A549 (cell line): ENCODE results near the gene AP3D1. TPM values are rescaled to one million over a fixed set of nuclear protein-coding genes. Genes with fewer than 3 reads are reported as not detected.

Source experiments
- ATAC-seq, 2 experiments: fragments of 200-7000 bp in 1 of 2; fragments of >200 bp in 1 of 2; cut with Nextera tagmentation in 1 of 2; cut with Tn5 transposase in 1 of 2; 3 replicates each; pipeline versions ENCODE4 v1.8.0 to v1.9.1; 2018 to 2020; ENCODE audit warnings: mild to moderate bottlenecking in 1 of 2, moderate library complexity in 1 of 2
- CTCF ChIA-PET: fragments of 300-600 bp; sonication (Branson Sonifier 250); formaldehyde crosslinking; extraction: SDS; loops from one replicate; lab custom pipeline; 2021; ENCODE audit warnings: antibody characterized with exemption, inconsistent platforms; lab: Yijun Ruan, JAX
- POLR2A ChIA-PET: fragments of 350-600 bp; formaldehyde crosslinking; extraction: SDS; loops from one replicate; lab custom pipeline; 2021; ENCODE audit warnings: antibody characterized with exemption, inconsistent platforms; lab: Yijun Ruan, JAX
- DNase-seq, 2 experiments: peaks; one replicate each; pipeline versions ENCODE4 v3.0.0 to v3.0.0-alpha.2; 2011 to 2016; ENCODE audit warnings: low read depth in 1 of 2, low spot score in 1 of 2
- FAIRE-seq: peaks from 2 replicates; lab custom pipeline; 2011; peaks lifted over from hg19 to GRCh38; lab: Jason Lieb, UNC
- H3K27ac ChIP-seq, 2 experiments: fragments of >200 bp; sonication (Bioruptor Twin); formaldehyde crosslinking; 3 replicates each; pipeline ENCODE4 v1.5.1; 2016 to 2017
- H3K4me1 ChIP-seq: fragments of >200 bp; sonication (Bioruptor Twin); formaldehyde crosslinking; 3 replicates; pipeline ENCODE4 v1.6.1; 2016
- H3K4me2 ChIP-seq: fragments of >200 bp; sonication (Bioruptor Twin); formaldehyde crosslinking; 3 replicates; pipeline ENCODE4 v1.6.1; 2016
- H3K4me3 ChIP-seq: fragments of >200 bp; sonication (Bioruptor Twin); formaldehyde crosslinking; 3 replicates; pipeline ENCODE4 v1.5.1; 2016
- H3K9me3 ChIP-seq: fragments of >200 bp; sonication (Bioruptor Twin); formaldehyde crosslinking; 3 replicates; pipeline ENCODE4 v1.6.1; 2016
- ATOH8 ChIP-seq: fragments of 250-450 bp; sonication (Bioruptor Pico); IDR thresholded peaks from 2 replicates; pipeline ENCODE4 v1.5.0; 2020; ENCODE audit warnings: low read depth, mild to moderate bottlenecking, moderate library complexity
- CBX2 ChIP-seq: fragments of 200-600 bp; sonication (generic); IDR thresholded peaks from 2 replicates; pipeline ENCODE4 v1.6.1; 2016; ENCODE audit warnings: low read depth, mild to moderate bottlenecking, borderline replicate concordance
- CHD4 ChIP-seq: fragments of 200-600 bp; sonication (generic); IDR thresholded peaks from 2 replicates; pipeline ENCODE4 v1.6.1; 2016; ENCODE audit warnings: antibody characterized with exemption, mild to moderate bottlenecking, borderline replicate concordance
- CTCF ChIP-seq: fragments of >200 bp; sonication (Bioruptor Twin); formaldehyde crosslinking; IDR thresholded peaks from 3 replicates; pipeline ENCODE4 v1.5.1; 2016
- E2F6 ChIP-seq: IDR thresholded peaks from 2 replicates; pipeline ENCODE4 v1.6.1; 2012; ENCODE audit warnings: low read depth, borderline replicate concordance
- EHF ChIP-seq: fragments of 250-450 bp; sonication (Bioruptor Pico); IDR thresholded peaks from 2 replicates; pipeline ENCODE4 v1.5.0; 2020; ENCODE audit warnings: mild to moderate bottlenecking
- EP300 ChIP-seq, 2 experiments: fragments of >200 bp; sonication (Bioruptor Twin); formaldehyde crosslinking; IDR thresholded peaks; 2 replicates in 1 of 2; 3 replicates in 1 of 2; pipeline ENCODE4 v1.6.1; 2016 to 2017
- GATA3 ChIP-seq: IDR thresholded peaks from 2 replicates; pipeline ENCODE4 v1.6.1; 2012; ENCODE audit warnings: borderline replicate concordance
- HDAC2 ChIP-seq: fragments of 200-600 bp; sonication (generic); IDR thresholded peaks from 2 replicates; pipeline ENCODE4 v1.6.1; 2016
- HES2 ChIP-seq: fragments of >200 bp; sonication (Bioruptor Twin); formaldehyde crosslinking; IDR thresholded peaks from 2 replicates; pipeline ENCODE4 v1.6.1; 2016
- HMGXB4 ChIP-seq: fragments of 250-450 bp; sonication (Bioruptor Pico); IDR thresholded peaks from 2 replicates; pipeline ENCODE4 v1.5.0; 2021; ENCODE audit warnings: mild to moderate bottlenecking, moderate library complexity, borderline replicate concordance
- HOXA7 ChIP-seq: fragments of 250-450 bp; sonication (Bioruptor Pico); IDR thresholded peaks from 2 replicates; pipeline ENCODE4 v1.5.0; 2020; ENCODE audit warnings: mild to moderate bottlenecking, moderate library complexity
- HOXB13 ChIP-seq: fragments of 250-450 bp; sonication (Bioruptor Pico); IDR thresholded peaks from 2 replicates; pipeline ENCODE4 v1.5.0; 2020; ENCODE audit warnings: low read depth, mild to moderate bottlenecking, moderate library complexity
- HOXB5 ChIP-seq: fragments of 250-450 bp; sonication (Bioruptor Pico); IDR thresholded peaks from 2 replicates; pipeline ENCODE4 v1.5.0; 2020; ENCODE audit warnings: mild to moderate bottlenecking, moderate library complexity
- JUNB ChIP-seq: fragments of >200 bp; sonication (Bioruptor Twin); formaldehyde crosslinking; IDR thresholded peaks from 2 replicates; pipeline ENCODE4 v1.6.1; 2016
- MAZ ChIP-seq: fragments of 150-350 bp; IDR thresholded peaks from 2 replicates; pipeline ENCODE4 v1.6.1; 2014; ENCODE audit warnings: antibody characterized with exemption, low read depth, low read length, borderline replicate concordance
- NPAS2 ChIP-seq: fragments of 250-450 bp; sonication (Bioruptor Pico); IDR thresholded peaks from 2 replicates; pipeline ENCODE4 v1.8.0; 2022; ENCODE audit warnings: mild to moderate bottlenecking, moderate library complexity, borderline replicate concordance
- POLR2A ChIP-seq: IDR thresholded peaks from 2 replicates; pipeline ENCODE4 v1.6.1; 2012; ENCODE audit warnings: mild to moderate bottlenecking, low read length
- POLR2AphosphoS2 ChIP-seq: conservative IDR thresholded peaks from 2 replicates; pipeline ENCODE4 v1.6.1; 2012; ENCODE audit warnings: low read length, improper control_type of control experiment, inconsistent platforms
- RCOR1 ChIP-seq: fragments of 150-350 bp; IDR thresholded peaks from 2 replicates; pipeline ENCODE4 v1.6.1; 2014; ENCODE audit warnings: antibody characterized with exemption, low read length, low read depth
- RNF2 ChIP-seq: fragments of 200-600 bp; sonication (generic); IDR thresholded peaks from 2 replicates; pipeline ENCODE4 v1.6.1; 2016; ENCODE audit warnings: low read depth, mild to moderate bottlenecking, antibody characterized with exemption, moderate library complexity, borderline replicate concordance
- SMC3 ChIP-seq: fragments of >200 bp; sonication (Bioruptor Twin); formaldehyde crosslinking; IDR thresholded peaks from 3 replicates; pipeline ENCODE4 v1.6.1; 2018; ENCODE audit warnings: inconsistent platforms
- SREBF2 ChIP-seq: fragments of 450-650 bp; IDR thresholded peaks from 2 replicates; pipeline ENCODE4 v1.6.1; 2014; ENCODE audit warnings: mild to moderate bottlenecking, moderate library complexity
- ZFP36 ChIP-seq: fragments of 450-650 bp; IDR thresholded peaks from 2 replicates; pipeline ENCODE4 v1.6.1; 2014; ENCODE audit warnings: borderline replicate concordance; ENCODE audit not compliant: partially characterized antibody
- ZSCAN20 ChIP-seq: fragments of 250-450 bp; sonication (Bioruptor Pico); IDR thresholded peaks from 2 replicates; pipeline ENCODE4 v1.8.0; 2022; ENCODE audit warnings: mild to moderate bottlenecking, moderate library complexity
- WGBS: methylation state at CpG from one replicate; pipeline ENCODE4 v1.1.6; 2017; ENCODE audit errors: missing lambda C conversion rate; 5-methylcytosine and 5-hydroxymethylcytosine counted together
- polyA plus RNA-seq, 4 experiments: library from polyadenylated mRNA; depleted of rRNA in 3 of 4; stranded (reverse); fragments of >200 nt; fragmentation: RNase III in 1 of 4; extraction: RNeasy Plus Mini Kit Qiagen cat#74134 plus additional on column Dnase treatment in 1 of 4; gene quantifications; 2 replicates in 3 of 4; 3 replicates in 1 of 4; pipeline ENCODE4 v1.2.3, GENCODE V29; 2011 to 2017

AP3D1 gene
- polyA plus RNA-seq, 2 of the 4 experiments (the other 2 are of a cell fraction), result 44.4 to 66.9 TPM

GRCh38 chr19:2185734-2186070 is 34.3 kb upstream of the AP3D1 start:
- 86% methylated on average over 11 of the region's 11 CpGs for WGBS
- Histone ChIP-seq H3K4me2 (no peak overlapping the region), H3K4me1 (no peaks in the 10 kb centered on the region), H3K27ac (no peak overlapping the region), H3K4me3 (no peak overlapping the region), H3K9me3 (no peaks in the 10 kb centered on the region)
- TF ChIP-seq MAZ (no peak), CTCF (no peak), SREBF2 (no peak), ATOH8 (CRISPR knock-in tag) (no peak), HMGXB4 (CRISPR knock-in tag) (no peak), EP300 (IDR thresholded peaks at IDR 0.05) (no peak), ZFP36 (no peak), CBX2 (no peak), SMC3 (no peak), POLR2A (no peak), NPAS2 (CRISPR knock-in tag) (no peak), HOXB13 (CRISPR knock-in tag) (no peak), CHD4 (no peak), HES2 (no peak), POLR2AphosphoS2 (no peak)
- FAIRE-seq, result no peak
- no peak for DNase-seq
- CTCF ChIA-PET, result interaction anchor here (1.4 kb wide), 1 partner anchor 14 kb away, joined by 7 read pairs; no protein-coding TSS in a partner anchor
- POLR2A ChIA-PET, result no interaction called here
- no peak for ATAC-seq

- POLR2A ChIA-PET, result no interaction called here
- H3K9me3 ChIP-seq, result no peaks in the 10 kb centered on the region
- no peak for TF ChIP-seq MAZ
- TF ChIP-seq JUNB, result no peak
- no peak for TF ChIP-seq HOXB5
- TF ChIP-seq HDAC2, result no peak
- no peak for TF ChIP-seq RCOR1
- no peak for TF ChIP-seq E2F6
- no peak for TF ChIP-seq POLR2A
- TF ChIP-seq HOXA7 (CRISPR knock-in tag), result no peak
- no peak for TF ChIP-seq EHF (CRISPR knock-in tag)
- TF ChIP-seq ATOH8 (CRISPR knock-in tag), result no peak
- no peak for TF ChIP-seq GATA3
- TF ChIP-seq RNF2, result no peak
- no peak for TF ChIP-seq ZSCAN20 (CRISPR knock-in tag)
- CTCF ChIA-PET, result no interaction called here
- ATAC-seq, result no peak
- H3K27ac ChIP-seq, result no peak overlapping the region
- no peak for DNase-seq
- H3K4me3 ChIP-seq, result no peak overlapping the region
- no peaks in the 10 kb centered on the region for H3K4me1 ChIP-seq
- FAIRE-seq, result no peak
- no peak overlapping the region for H3K4me2 ChIP-seq
- WGBS, result 94% methylated on average over 16 of the region's 22 CpGs
Observed at GRCh38 chr19:2184422-2184975, 33.1 kb upstream of the AP3D1 start.
